Neural progenitor cell (in vitro differentiated cells): Measurements from ENCODE around the gene CCDC141. TPM values are rescaled to one million over a fixed set of nuclear protein-coding genes. Genes with fewer than 3 reads are reported as not detected.

Experiments used
- DNase-seq: peaks from one replicate; pipeline ENCODE4 v3.0.0-alpha.2; 2016; ENCODE audit warnings: low spot score
- H2AFZ ChIP-seq: fragments of 200-600 bp; sonication (generic); replicated peaks from 2 replicates; pipeline ENCODE4 v1.6.1; 2016; ENCODE audit warnings: antibody characterized with exemption
- H3F3A ChIP-seq: fragments of 200-600 bp; sonication (generic); 2 replicates; pipeline ENCODE4 v1.6.1; 2016; ENCODE audit warnings: antibody characterized with exemption, low read depth
- H3K27ac ChIP-seq: fragments of 200-600 bp; sonication (generic); 2 replicates; pipeline ENCODE4 v1.5.1; 2016; ENCODE audit warnings: mild to moderate bottlenecking
- H3K27me3 ChIP-seq: fragments of 200-600 bp; sonication (generic); 2 replicates; pipeline ENCODE4 v1.6.1; 2016; ENCODE audit warnings: mild to moderate bottlenecking, moderate library complexity
- H3K36me3 ChIP-seq: fragments of 200-600 bp; sonication (generic); 2 replicates; pipeline ENCODE4 v1.5.1; 2016
- H3K4me1 ChIP-seq: fragments of 200-600 bp; sonication (generic); 2 replicates; pipeline ENCODE4 v1.6.1; 2016; ENCODE audit warnings: mixed run types
- H3K4me2 ChIP-seq: fragments of 200-600 bp; sonication (generic); 2 replicates; pipeline ENCODE4 v1.6.1; 2016
- H3K4me3 ChIP-seq: fragments of 200-600 bp; sonication (generic); 2 replicates; pipeline ENCODE4 v1.5.1; 2016
- H3K79me2 ChIP-seq: fragments of 200-600 bp; sonication (generic); 2 replicates; pipeline ENCODE4 v1.6.1; 2016; ENCODE audit warnings: low read depth
- H3K9ac ChIP-seq: fragments of 200-600 bp; sonication (generic); 2 replicates; pipeline ENCODE4 v1.6.1; 2016
- H3K9me3 ChIP-seq: fragments of 200-600 bp; sonication (generic); 2 replicates; pipeline ENCODE4 v1.5.1; 2016; ENCODE audit warnings: low read depth
- H4K20me1 ChIP-seq: fragments of 200-600 bp; sonication (generic); 2 replicates; pipeline ENCODE4 v1.6.1; 2016; ENCODE audit warnings: low read depth
- H3K27ac Mint-ChIP-seq: 3 replicates; pipeline ENCODE4 v1.8.0; 2021; ENCODE audit warnings: mixed read lengths
- H3K27me3 Mint-ChIP-seq: 2 replicates; pipeline ENCODE4 v1.8.0; 2022; ENCODE audit warnings: low read depth, mild to moderate bottlenecking, inconsistent platforms, moderate library complexity, mixed read lengths; ENCODE audit not compliant: insufficient read depth
- H3K36me3 Mint-ChIP-seq: 3 replicates; pipeline ENCODE4 v1.8.0; 2021; ENCODE audit warnings: mixed read lengths
- H3K4me1 Mint-ChIP-seq: 3 replicates; pipeline ENCODE4 v1.8.0; 2021; ENCODE audit warnings: mixed read lengths
- H3K4me3 Mint-ChIP-seq: 3 replicates; pipeline ENCODE4 v1.8.0; 2021; ENCODE audit warnings: mild to moderate bottlenecking, moderate library complexity, mixed read lengths
- H3K9me3 Mint-ChIP-seq: 3 replicates; pipeline ENCODE4 v1.8.0; 2020; ENCODE audit warnings: mixed read lengths
- CTCF ChIP-seq: fragments of 200-600 bp; sonication (generic); IDR thresholded peaks from 2 replicates; pipeline ENCODE4 v1.5.1; 2017; ENCODE audit warnings: antibody characterized with exemption, mild to moderate bottlenecking
- EZH2 ChIP-seq: fragments of 200-600 bp; sonication (generic); IDR thresholded peaks from 2 replicates; pipeline ENCODE4 v1.6.1; 2017; ENCODE audit warnings: antibody characterized with exemption, mild to moderate bottlenecking, moderate library complexity
- EZH2phosphoT487 ChIP-seq: fragments of 200-600 bp; sonication (generic); IDR thresholded peaks from 2 replicates; pipeline ENCODE4 v1.6.1; 2017; ENCODE audit warnings: antibody characterized with exemption
- total RNA-seq: library from RNA; depleted of rRNA; stranded (reverse); fragments of >200 nt; gene quantifications from 2 replicates; pipeline ENCODE4 v1.2.3, GENCODE V29; 2015; ENCODE audit warnings: low replicate concordance

CCDC141 gene
- total RNA-seq, 1 donor from 2014 or later, result 1.8 TPM

- no peak overlapping the region for H3K27ac Mint-ChIP-seq
- no peaks in the 10 kb centered on the region for H3K27me3 Mint-ChIP-seq
- Histone ChIP-seq H4K20me1 (no peaks in the 10 kb centered on the region), H3K36me3 (no peaks in the 10 kb centered on the region), H3K27ac (no peak overlapping the region), H3K4me1 (peaks cover 4% of the 10 kb centered on the region), H3K79me2 (no peaks in the 10 kb centered on the region), H3K4me3 (no peak overlapping the region), H3K4me2 (no peak overlapping the region), H3F3A (no peaks in the 10 kb centered on the region), H3K9ac (no peak overlapping the region), H2AFZ (no peak overlapping the region), H3K9me3 (peaks cover 3% of the 10 kb centered on the region), H3K27me3 (no peaks in the 10 kb centered on the region)
- H3K9me3 Mint-ChIP-seq, result peaks cover 5% of the 10 kb centered on the region
- no peak overlapping the region for H3K4me3 Mint-ChIP-seq
- no peak for DNase-seq
- H3K4me1 Mint-ChIP-seq, result no peaks in the 10 kb centered on the region
- no peaks in the 10 kb centered on the region for H3K36me3 Mint-ChIP-seq
- TF ChIP-seq EZH2phosphoT487 (no peak), EZH2 (no peak), CTCF (no peak)
Measured at GRCh38 chr2:179005976-179006375, 44.0 kb downstream of the CCDC141 start.

GRCh38 chr2:178999476-178999875 is 50.5 kb downstream of the CCDC141 start:
- no peak for DNase-seq
- TF ChIP-seq EZH2phosphoT487, result no peak
- no peak for TF ChIP-seq EZH2
- TF ChIP-seq CTCF, result no peak
- no peak overlapping the region for H3K27ac ChIP-seq
- H3F3A ChIP-seq, result no peaks in the 10 kb centered on the region
- H3K36me3 ChIP-seq, result no peaks in the 10 kb centered on the region
- H3K9me3 ChIP-seq, result no peaks in the 10 kb centered on the region
- H3K9ac ChIP-seq, result no peak overlapping the region
- no peak overlapping the region for H2AFZ ChIP-seq
- H3K27me3 ChIP-seq, result no peaks in the 10 kb centered on the region
- no peak overlapping the region for H3K4me3 ChIP-seq
- Mint-ChIP-seq H3K4me3 (no peak overlapping the region), H3K27ac (no peak overlapping the region), H3K4me1 (no peaks in the 10 kb centered on the region), H3K27me3 (peaks cover 2% of the 10 kb centered on the region), H3K9me3 (peaks cover 7% of the 10 kb centered on the region), H3K36me3 (no peaks in the 10 kb centered on the region)
- H3K4me1 ChIP-seq, result peaks cover 4% of the 10 kb centered on the region
- H3K4me2 ChIP-seq, result no peak overlapping the region
- H3K79me2 ChIP-seq, result no peaks in the 10 kb centered on the region
- no peaks in the 10 kb centered on the region for H4K20me1 ChIP-seq

- DNase-seq, result no peak
- H3K27ac ChIP-seq, result no peak overlapping the region
- no peaks in the 10 kb centered on the region for H3K79me2 ChIP-seq
- H3F3A ChIP-seq, result no peaks in the 10 kb centered on the region
- H3K4me2 ChIP-seq, result no peak overlapping the region
- Mint-ChIP-seq H3K27ac (no peak overlapping the region), H3K27me3 (peaks cover 2% of the 10 kb centered on the region), H3K4me3 (no peak overlapping the region), H3K4me1 (no peaks in the 10 kb centered on the region), H3K9me3 (peaks cover 12% of the 10 kb centered on the region), H3K36me3 (no peaks in the 10 kb centered on the region)
- H3K36me3 ChIP-seq, result no peaks in the 10 kb centered on the region
- no peaks in the 10 kb centered on the region for H4K20me1 ChIP-seq
- H3K4me1 ChIP-seq, result peaks cover 4% of the 10 kb centered on the region
- H3K27me3 ChIP-seq, result no peaks in the 10 kb centered on the region
- TF ChIP-seq EZH2phosphoT487, result no peak
- no peak for TF ChIP-seq EZH2
- TF ChIP-seq CTCF, result no peak
- no peak overlapping the region for H3K9ac ChIP-seq
- H3K4me3 ChIP-seq, result no peak overlapping the region
- no peak overlapping the region for H2AFZ ChIP-seq
- no peaks in the 10 kb centered on the region for H3K9me3 ChIP-seq
Measured at GRCh38 chr2:178998539-178998938, 51.4 kb downstream of the CCDC141 start.
